Erythroblast (primary cell): ENCODE measurements around the gene DOCK11.

ENCODE experiments used
- GATA1 ChIP-seq: IDR thresholded peaks from 2 replicates; pipeline ENCODE4 v1.6.1; 2011; ENCODE audit warnings: low read depth, mild to moderate bottlenecking, control low read depth, low read length, moderate library complexity
- POLR2A ChIP-seq: IDR thresholded peaks from 2 replicates; pipeline ENCODE4 v1.6.1; 2011; ENCODE audit warnings: mild to moderate bottlenecking, low read length

DNA sequence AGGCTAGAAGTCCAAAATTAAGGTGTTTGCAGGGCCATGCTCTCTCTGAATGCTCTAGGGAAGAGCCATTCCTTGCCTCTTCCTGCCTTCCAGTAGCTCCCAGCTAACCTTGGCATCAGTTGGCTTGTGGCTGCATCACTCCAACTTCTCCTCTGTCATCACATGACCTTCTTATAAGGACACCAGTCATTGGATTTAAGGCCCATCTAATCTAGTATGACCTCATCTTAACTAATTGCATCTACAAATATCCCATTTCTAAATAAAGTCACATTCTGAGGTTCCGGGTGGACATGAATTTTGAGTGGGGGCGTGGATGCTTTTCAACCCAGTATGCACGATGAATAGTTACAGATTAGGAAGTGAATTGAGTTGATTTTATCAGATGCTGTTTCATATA lies 89.7 kb downstream of the DOCK11 start:
- TF ChIP-seq POLR2A (no peak), GATA1 (no peak)
